WERI-Rb-1 (cell line): ENCODE measurements around the gene RIMBP2.

Experiments
- DNase-seq: peaks from one replicate; pipeline ENCODE4 v3.0.0-alpha.2; 2020
- H3K27ac ChIP-seq: fragments of 250-450 bp; sonication (Bioruptor Pico); 2 replicates; pipeline ENCODE4 v1.5.1; 2020; ENCODE audit warnings: mild to moderate bottlenecking, moderate library complexity
- H3K27me3 ChIP-seq: fragments of 250-450 bp; sonication (Bioruptor Pico); 2 replicates; pipeline ENCODE4 v1.5.1; 2021; ENCODE audit warnings: mild to moderate bottlenecking, low read depth, moderate library complexity; ENCODE audit not compliant: insufficient read depth, severe bottlenecking
- H3K36me3 ChIP-seq: fragments of 250-450 bp; sonication (Bioruptor Pico); 2 replicates; pipeline ENCODE4 v1.5.1; 2020; ENCODE audit warnings: mild to moderate bottlenecking, moderate library complexity
- H3K4me3 ChIP-seq: 2 replicates; pipeline ENCODE4 v1.5.1; 2011; ENCODE audit warnings: low read depth, mild to moderate bottlenecking, control low read depth, low read length
- H3K9me3 ChIP-seq: fragments of 250-450 bp; sonication (Bioruptor Pico); 2 replicates; pipeline ENCODE4 v1.5.1; 2021; ENCODE audit warnings: mild to moderate bottlenecking, moderate library complexity; ENCODE audit not compliant: severe bottlenecking
- TF ChIP-seq, protein P1 (sequence below): IDR thresholded peaks from 2 replicates; pipeline ENCODE4 v1.5.1; 2011; ENCODE audit warnings: low read depth, mild to moderate bottlenecking, control low read depth, inconsistent platforms, low read length

RIMBP2 gene

DNA sequence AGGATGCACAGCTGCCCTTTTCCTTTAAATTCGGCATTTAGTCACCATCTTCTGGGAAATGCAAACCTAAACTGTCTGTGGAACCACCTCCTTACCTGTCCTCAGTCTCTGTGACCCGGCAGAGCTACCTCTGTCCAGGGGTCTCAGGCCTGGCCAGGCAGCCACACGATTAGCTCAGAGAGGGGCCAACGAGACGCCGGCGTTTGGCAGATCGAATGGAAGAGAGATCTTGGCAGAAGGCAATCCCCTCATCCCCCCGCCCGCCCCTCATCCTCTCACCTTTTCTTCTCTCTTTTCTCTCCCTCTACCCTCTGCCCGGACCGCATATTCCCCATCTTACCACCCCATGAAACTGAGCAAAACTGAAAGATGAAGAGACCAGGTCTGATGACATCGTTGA is 277.4 kb downstream of the RIMBP2 start:
- DNase-seq, result no peak
- H3K36me3 ChIP-seq, result peaks cover 20% of the 10 kb centered on the region
- no peak overlapping the region for H3K27ac ChIP-seq
- TF ChIP-seq, protein P1, sequence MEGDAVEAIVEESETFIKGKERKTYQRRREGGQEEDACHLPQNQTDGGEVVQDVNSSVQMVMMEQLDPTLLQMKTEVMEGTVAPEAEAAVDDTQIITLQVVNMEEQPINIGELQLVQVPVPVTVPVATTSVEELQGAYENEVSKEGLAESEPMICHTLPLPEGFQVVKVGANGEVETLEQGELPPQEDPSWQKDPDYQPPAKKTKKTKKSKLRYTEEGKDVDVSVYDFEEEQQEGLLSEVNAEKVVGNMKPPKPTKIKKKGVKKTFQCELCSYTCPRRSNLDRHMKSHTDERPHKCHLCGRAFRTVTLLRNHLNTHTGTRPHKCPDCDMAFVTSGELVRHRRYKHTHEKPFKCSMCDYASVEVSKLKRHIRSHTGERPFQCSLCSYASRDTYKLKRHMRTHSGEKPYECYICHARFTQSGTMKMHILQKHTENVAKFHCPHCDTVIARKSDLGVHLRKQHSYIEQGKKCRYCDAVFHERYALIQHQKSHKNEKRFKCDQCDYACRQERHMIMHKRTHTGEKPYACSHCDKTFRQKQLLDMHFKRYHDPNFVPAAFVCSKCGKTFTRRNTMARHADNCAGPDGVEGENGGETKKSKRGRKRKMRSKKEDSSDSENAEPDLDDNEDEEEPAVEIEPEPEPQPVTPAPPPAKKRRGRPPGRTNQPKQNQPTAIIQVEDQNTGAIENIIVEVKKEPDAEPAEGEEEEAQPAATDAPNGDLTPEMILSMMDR, result no peak
- no peak overlapping the region for H3K4me3 ChIP-seq
- peaks cover under 1% of the 10 kb centered on the region for H3K9me3 ChIP-seq
- H3K27me3 ChIP-seq, result no peaks in the 10 kb centered on the region

DNA sequence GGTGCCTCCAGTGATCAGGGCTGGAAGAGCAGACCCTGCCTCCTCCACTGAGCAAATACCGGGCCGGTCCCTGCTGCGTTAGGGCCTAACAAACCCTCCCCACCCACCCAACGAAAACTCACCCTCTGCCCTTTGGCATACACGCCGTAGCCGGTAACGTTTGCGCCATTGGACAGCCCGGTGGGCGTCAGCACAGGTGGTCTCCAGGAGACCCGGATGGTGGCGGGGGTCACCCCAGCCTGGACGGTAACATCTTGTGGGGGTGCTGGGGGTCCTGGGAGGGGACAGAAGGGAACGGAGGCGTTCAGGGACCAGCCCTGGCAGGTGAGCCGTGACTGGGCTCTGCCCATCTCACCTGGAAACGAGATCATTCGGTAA is 277.9 kb downstream of the RIMBP2 start:
- Histone ChIP-seq H3K9me3 (peaks cover 4% of the 10 kb centered on the region), H3K27ac (no peak overlapping the region), H3K27me3 (no peaks in the 10 kb centered on the region), H3K36me3 (peaks cover 25% of the 10 kb centered on the region), H3K4me3 (no peak overlapping the region)
- TF ChIP-seq, protein P1, result no peak
- no peak for DNase-seq

DNA sequence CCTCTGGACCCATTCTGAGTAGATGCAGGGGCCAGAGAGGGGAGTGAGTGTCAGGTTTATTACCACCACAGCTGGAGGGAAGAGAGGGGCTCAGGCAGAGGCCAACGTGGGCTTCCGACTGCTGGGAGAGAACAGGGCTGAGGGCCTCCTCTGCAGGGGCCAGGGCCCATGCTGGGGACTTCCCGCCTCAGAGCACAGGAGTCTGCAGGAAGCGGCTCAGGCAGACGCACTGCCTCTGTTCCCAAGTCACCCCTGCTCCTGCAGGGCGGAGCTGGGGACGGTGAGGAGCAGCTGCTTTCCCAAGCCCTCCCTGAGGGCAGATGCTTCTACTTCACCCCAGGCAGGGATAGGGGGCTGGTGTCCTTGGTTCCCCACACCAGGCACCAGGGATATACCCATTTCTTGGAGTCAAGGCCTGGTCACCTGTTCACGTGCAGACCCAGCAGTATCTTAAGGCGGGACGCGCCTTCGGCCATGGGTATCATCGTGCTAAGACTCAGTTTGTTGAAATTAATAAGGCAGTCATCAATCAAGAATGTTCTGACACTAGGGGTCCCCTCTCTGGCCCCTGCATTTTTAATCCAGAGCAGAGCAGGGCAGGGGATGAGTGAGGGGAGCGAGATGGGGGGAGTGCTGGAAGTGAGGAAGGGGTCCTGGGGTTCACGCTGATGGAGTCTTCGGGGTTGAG is 278.4 kb downstream of the RIMBP2 start:
- DNase-seq, result no peak
- H3K9me3 ChIP-seq, result peaks cover 4% of the 10 kb centered on the region
- no peaks in the 10 kb centered on the region for H3K27me3 ChIP-seq
- no peak overlapping the region for H3K4me3 ChIP-seq
- no peak overlapping the region for H3K27ac ChIP-seq
- TF ChIP-seq, protein P1, result no peak
- H3K36me3 ChIP-seq, result peaks cover 28% of the 10 kb centered on the region

DNA sequence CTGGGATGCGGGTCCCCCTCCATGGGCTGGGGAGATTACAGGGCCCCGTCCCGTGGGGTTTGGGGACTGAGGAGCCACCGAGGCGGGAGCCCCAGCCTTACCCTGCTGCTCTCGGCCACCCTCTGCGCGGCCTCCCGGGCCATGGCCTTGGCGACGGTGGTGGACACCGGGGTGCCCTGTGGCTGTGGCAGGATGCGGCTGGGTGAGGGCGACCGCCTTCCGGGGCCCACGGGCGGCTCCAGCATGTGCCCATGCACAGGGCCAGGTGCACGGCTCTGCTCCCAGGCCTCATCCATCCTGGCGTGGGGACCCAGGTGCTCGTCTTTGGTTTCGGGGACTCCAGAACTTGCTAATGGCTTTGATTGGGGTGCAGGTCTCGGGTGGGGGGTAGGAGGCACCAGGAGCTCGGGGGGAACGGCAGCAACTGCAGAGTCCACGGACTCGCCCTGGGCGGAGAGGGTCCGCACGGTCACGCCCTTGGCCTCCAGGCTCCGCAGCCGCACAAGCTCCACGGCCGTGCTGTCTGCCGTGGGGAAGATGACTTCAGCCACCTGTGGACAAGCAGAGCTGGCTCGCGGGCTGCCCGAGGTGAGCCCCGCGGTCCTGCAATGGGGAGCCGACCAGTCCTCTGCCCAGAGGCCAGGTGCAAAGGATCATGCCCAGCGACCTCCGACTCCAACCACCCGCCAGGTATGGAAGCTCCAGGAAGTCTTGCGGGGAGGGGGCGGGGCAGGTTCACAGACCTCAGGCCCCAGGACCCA is 279.2 kb downstream of the RIMBP2 start:
- DNase-seq, result no peak
- TF ChIP-seq, protein P1, result no peak
- no peaks in the 10 kb centered on the region for H3K27me3 ChIP-seq
- peaks cover 25% of the 10 kb centered on the region for H3K36me3 ChIP-seq
- no peak overlapping the region for H3K27ac ChIP-seq
- no peak overlapping the region for H3K4me3 ChIP-seq
- peaks cover 11% of the 10 kb centered on the region for H3K9me3 ChIP-seq

DNA sequence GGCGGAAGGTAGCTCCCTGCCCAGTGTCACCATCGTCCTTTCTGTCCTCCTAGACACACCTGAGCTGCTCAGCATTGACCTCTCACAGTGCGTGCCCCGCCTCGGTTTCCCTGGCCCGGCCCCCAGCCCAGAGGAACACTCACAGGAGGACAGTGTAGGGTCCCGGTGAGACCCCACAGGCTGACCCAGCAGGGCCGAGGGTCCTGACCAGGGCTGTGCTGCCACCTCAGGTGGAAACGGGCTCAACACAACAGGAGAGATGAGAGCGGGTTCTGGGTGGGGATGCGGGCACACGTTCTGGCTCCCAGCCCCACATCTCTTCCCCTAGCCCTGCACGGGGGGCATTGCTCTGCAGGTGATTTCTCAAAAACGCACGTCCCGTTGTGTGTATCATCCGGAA is 280.3 kb downstream of the RIMBP2 start:
- no peak for DNase-seq
- peaks cover 11% of the 10 kb centered on the region for H3K9me3 ChIP-seq
- H3K36me3 ChIP-seq, result peaks cover 24% of the 10 kb centered on the region
- H3K27ac ChIP-seq, result no peak overlapping the region
- no peaks in the 10 kb centered on the region for H3K27me3 ChIP-seq
- no peak overlapping the region for H3K4me3 ChIP-seq
- TF ChIP-seq, protein P1, result no peak

DNA sequence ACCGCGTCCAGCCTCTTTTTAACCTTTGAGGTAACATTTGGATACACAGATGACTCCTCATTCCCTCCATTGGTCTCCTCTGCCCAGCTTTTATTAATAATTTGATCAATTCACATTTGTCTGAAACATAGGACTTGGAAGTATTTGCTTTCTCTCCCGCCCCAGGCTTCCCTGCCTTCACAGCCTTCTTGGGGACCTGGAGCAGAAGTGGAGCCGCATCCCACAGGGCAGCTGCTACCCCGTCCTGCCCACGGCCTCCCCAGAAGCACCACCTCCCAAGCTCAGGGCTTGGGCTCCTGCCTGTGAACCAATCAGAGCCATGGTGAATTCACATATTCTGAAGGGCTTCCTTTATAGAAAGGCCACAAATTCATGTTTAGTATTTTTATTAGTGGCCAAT is 280.8 kb downstream of the RIMBP2 start:
- H3K27ac ChIP-seq, result no peak overlapping the region
- DNase-seq, result no peak
- no peak overlapping the region for H3K4me3 ChIP-seq
- H3K9me3 ChIP-seq, result peaks cover 11% of the 10 kb centered on the region
- TF ChIP-seq, protein P1, result no peak
- peaks cover 22% of the 10 kb centered on the region for H3K36me3 ChIP-seq
- no peaks in the 10 kb centered on the region for H3K27me3 ChIP-seq
